Medulla oblongata (tissue), 1 donor: Measurements from ENCODE around the gene MPHOSPH9.

ENCODE experiments used
- DNase-seq: peaks from one replicate; pipeline ENCODE4 v3.0.0-alpha.2; 2015; ENCODE audit errors: extremely low spot score

MPHOSPH9 gene

DNA sequence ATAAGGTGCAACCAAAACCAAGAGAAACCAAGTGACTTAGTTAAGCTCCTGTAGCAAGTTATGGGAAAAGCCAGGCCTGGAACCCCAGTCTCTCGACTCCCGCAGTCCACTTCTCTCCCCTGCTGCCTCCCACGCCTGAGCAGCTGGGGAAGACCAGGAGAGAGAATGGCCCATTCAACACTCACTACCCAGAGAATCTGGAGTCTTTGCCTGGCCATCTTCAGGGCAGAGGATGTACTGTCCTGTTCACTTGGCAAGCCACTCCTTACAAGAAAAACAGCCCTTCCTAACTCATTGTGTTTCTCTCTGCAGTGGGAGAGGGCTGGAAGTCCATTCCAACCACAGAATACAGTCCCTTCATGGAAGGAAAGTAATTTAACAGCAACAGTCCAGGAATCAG, 83.9 kb downstream of the MPHOSPH9 start:
- no peak for DNase-seq

DNA sequence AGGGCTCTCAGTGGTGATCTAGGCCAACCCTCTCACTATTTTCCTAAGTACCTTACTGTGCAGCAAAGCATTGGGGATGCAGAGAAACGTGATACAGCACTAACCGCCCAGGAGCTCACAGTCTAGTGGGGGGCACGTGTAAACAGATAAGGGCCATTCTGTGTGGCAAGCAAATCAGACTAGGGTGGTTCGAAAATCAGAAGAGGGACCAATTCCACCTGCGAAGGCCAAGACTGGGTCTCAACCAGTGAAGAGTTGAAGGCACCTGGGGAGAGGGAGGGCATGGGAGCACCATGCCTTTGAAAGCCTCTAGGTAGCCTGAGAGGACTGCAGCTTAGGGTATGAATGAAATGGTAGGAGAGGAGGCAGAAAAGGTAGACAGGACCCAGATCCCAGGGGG, 84.3 kb downstream of the MPHOSPH9 start:
- DNase-seq, result no peak

DNA sequence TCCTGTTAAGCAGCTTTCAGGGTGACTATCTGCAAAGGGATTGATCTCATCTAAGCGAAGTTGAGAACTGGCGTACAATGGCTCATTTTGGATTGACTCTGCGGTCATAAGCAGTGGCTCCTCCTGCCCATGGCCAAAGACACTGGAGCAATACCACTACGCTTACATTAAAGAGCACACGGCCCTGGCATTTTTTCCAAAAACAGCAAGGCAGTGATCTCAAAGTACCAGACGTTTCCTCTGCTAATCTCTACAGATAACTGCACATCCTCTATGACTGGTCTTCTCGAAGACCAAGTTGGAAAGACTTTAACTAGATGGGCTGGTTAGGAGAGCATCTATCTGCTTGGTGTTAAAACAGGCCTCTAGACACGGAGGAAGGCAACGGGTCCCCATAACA, 84.7 kb downstream of the MPHOSPH9 start:
- no peak for DNase-seq

DNA sequence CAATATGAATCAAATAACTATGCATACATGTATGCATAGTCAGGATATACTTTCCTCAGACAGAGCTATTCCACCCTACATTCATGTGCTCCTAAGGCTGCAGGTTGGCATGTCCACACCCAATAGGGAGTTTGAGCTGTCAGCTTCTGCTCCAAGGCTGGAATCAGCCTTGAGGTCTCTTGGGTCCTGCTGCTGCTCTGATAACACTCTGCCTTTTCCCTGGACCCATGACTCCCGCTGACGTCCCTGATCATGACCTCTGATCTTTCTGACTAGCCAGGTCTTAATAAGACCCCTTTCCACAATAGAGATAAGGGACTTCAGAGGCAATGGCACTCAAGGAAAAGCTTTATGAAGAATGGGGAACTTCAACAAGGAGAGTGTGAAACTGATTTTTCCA, 87.7 kb downstream of the MPHOSPH9 start:
- no peak for DNase-seq

DNA sequence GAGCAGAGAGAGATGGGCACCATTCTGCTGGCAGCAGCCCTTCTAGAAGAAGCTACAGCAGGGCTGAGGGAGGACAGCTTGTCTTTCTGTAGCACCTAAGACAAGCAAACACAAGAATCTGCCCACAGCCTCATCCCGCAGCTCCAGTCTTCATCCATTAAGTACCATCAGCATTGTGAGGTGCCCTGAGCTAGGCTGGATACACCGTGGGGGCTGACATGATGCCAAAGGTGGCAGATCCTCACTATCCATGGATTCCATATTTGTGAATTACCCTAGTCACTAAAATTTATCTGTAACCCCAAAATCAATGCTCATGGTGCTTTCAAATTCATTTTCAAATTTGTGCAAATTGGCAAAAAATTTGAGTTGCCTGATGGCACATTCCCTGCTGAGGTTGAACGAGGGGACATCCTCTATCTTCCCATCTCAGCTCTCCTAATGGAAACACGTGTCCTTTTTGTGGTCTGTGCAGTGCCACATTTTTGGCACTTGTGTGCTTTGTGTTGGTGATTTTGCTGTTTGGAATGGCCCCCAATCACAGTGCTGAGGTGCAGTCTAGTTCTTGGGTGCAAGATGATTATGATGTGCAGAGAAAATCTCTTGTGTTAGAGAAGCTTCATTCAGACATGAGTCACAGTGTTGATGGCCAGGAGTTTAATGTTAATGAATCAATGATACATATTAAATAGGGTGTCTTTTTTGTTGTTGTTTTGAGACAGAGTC, 89.0 kb downstream of the MPHOSPH9 start:
- no peak for DNase-seq

DNA sequence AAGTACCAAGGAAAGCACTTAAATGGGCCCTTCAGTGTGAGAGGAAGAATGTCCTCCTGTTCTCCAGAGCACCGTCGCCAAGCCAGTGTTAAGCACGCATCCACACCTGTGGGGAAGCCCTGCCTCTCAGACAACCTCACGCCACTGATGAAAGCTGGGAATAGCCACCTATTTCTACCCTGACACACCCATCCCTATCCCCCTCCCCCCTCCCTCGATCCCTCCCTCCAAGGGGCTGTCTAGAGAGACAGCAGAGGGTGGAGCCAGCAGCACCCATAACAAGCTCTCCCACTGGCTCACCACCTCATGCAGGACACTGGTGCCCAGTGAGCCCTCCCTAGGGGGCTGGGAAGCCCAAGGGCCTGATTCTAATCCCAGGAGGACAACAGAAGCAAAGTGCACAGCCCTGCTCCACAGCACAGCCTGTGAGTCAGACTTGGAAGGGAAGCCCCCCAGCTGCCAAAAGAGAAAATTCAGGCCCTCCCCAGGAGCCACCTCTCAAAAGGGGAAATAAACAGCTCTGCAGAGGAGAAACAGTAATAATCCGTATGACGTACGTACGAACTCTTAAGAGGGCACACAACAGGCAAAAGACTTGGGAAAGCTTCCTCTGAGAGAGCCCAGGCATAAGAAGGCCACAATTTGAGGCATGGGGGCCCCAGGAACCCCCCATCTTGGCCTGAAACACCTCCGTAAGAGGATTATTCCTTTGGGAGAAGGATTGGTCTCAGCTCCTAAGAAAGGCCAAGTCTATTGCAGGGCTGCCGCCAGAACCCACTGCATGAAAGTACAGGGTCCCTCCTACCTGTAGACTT, 89.8 kb downstream of the MPHOSPH9 start:
- DNase-seq, result peak; percentile 37

DNA sequence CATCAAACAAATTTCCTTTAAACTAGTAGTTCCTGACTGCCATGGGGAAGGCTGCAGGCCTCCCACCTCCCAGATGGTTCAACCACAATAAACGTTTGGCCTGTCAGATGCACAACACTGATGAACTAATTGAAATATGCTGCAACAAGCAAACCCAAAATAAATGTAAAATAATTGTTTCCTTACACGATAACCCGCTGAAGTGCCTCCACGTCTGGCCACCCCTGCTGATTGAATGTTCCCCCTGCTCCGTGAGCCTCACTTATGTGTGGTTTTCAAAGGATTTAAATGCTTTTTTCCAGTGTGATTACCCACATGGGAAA, 90.5 kb downstream of the MPHOSPH9 start:
- no peak for DNase-seq

DNA sequence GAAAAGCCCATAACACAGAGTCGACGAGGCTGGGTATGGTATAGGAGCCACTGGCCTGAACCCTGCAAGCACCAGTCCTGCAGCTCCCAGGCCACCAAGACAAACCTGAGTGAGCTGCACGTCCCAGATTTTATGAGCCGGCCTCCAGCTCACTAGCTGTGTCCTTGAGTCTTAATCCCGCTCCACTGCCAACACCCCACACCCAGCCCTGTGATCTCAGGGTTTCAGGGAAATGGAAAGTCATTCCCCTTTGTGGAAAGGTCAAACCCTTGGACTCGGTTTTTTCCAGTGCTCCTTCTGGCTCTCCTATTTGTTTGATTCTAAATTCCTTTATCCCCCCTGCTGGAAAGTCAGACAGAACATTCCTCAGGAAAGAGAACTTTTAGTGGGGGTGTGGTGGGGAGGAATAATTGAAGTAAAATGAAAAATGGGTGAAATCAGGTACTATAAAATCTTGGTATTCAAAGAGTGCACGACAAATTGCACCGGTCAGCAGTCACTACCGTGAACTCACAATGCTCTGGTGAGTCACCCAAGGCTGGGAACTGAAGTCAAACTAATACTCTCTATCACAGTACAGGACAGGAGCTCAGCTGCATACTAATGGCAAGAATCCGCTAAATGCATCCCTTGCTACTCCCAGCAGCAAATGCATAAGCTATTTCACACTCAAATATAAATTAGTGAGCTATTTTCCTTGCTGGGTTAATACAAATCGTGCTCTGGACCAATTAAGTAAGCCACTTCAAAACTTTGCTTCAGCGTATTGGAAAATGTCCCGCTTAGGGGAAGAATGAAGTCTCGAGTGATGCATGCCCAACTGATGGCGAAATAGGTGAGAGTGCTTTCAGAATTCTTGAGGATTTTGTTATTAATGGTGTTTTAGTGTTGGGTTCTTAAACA, 91.1 kb downstream of the MPHOSPH9 start:
- DNase-seq, result peak; percentile 54

DNA sequence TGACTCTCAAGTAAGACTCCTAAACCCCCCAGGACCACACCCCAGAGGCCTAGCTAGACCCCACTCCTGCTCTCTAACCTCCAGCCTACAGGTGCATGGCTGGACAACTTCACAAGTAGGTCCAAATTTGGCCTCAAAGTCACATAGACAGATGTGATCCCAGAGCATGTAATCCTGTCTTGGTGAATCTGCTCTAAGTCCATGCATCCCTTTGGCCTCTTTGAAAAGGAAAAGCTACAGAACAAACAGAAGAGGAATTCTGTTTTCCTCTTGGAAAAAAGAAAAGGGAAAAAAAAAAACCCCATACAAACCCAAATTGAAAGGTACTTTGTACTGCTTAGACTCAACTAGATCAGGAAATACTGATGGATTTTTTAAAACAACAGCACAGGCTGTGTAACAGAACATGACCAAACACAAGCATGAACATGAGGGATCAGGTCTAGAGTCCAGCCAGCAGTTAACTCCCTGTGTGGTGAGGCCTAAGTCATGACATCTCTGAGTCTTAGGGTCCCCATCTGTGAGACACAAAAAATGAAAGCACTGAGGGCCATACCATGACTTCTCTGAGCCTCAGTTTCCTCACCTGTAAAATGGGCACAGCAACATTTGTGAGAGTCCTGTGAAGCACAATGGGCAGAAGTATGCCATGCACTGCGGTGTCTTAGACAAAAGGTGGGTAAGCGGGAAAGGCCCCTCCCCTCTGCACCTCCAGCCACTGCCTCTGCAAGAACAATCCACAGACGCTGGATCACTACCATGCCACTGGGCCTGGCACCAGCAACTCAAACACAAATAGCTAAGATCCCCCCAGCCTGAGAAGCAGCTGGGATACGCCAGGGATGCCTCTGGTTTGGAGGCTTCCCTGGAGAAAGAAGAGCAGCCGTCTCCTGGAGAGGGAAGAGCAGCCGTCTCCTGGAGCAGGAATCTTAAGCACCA, 92.0 kb downstream of the MPHOSPH9 start:
- DNase-seq, result no peak

DNA sequence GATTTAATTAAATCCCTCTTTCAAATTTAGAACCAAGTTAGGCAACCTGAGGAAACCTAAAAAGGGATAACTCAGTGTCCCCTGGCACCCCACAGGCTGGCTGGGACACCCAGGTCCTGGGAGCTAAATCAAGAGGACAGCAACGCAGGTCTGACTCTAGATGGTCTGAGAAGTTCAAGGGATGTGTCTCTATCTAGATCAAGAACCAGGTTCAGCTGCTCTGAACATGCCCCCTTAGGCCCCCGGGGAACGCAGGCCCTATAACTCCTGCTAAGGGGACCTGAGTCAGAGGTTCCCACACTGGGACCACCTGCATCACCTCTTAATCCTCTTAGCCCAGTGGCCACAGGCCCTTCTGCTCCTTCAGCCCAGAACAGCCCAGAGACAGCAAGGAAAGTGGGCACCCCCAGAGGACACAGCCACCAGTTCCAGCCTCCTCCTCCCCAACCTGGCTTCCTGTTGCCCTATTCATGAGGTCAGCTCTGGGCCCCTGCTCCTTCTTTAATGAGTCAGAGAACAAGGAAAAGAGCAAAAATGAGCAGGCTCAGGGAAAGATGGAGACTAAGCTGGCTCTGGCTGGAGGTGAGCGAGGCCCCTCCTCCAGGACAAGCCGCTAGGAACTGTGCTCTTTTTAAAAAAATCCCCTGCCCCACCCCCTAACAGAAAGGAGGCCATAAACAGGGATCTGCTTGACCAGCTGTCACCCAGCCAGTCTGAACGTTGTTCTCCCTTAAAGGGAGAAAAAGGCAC, 92.8 kb downstream of the MPHOSPH9 start:
- DNase-seq, result no peak

DNA sequence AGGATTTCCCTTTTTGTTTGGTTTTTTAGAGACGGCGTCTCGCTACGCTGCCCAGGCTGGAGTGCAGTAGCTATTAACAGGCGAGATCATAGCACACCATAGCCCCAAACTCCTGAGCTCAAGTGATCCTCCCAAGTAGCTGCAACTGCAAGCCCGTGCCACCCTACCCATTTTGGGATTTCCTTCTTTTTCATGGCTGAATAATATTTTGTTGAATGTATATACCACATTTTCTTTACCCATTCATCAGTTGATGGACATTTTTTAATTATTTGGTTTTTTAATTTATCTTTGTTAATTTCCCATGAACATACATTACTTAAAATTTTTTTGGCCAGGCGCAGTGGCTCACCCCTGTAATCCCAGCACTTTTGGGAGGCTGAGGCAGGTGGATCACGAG, 97.3 kb downstream of the MPHOSPH9 start:
- DNase-seq, result no peak

DNA sequence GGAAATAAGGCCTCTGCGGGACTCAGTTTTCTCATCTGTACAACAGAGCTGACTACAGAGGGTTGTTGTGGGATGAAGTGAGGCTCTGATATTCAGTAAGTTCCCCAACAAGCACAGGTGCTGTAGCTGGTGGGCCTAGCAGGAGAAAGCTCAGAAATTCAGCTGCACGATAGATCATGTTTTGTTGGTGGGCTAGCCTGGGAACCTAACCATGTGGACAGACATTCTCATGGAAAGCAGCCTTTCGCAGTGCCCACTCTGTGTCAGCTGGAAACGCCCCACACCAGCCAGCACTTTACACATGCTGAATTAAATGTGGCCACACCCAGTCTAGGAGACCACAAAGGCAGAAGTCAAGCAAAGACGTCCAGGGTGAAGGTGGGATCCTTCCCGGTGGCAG, 98.1 kb downstream of the MPHOSPH9 start:
- no peak for DNase-seq

DNA sequence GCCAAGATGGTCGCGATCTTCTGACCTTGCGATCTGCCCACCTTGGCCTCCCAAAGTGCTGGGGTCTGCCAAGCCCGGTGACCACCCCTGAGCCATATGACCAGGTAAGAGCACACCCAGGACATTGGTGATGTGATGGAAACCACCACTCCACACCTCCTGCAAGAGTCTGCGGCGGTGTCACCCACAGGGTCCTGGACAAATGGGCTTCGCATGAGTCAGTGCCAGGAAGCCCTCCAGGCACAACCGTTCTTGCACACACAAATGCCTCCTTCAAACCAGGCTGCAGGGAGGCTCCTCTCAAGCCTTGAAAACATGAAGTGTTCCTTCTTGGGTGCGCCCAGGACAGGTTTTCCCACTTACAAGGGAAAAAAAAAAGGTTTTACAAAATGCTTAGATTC, 98.7 kb downstream of the MPHOSPH9 start:
- no peak for DNase-seq

DNA sequence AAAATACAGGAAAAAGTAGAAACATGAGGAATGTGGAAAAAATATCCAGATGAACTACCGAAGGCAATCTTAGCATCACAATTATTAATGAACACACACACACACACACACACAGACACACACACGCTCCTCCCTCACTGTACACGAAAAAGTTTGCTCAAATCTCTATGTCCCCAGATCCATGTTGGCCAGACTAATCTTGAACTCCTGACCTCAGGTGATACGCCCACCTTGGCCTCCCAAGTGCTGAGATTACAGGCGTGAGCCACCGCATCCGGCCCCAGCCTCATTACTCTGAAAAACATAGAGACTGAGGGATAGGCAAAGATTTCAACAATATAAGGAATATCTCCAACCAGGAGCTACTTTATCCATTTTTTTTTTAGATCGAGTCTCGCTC, 99.2 kb downstream of the MPHOSPH9 start:
- no peak for DNase-seq

DNA sequence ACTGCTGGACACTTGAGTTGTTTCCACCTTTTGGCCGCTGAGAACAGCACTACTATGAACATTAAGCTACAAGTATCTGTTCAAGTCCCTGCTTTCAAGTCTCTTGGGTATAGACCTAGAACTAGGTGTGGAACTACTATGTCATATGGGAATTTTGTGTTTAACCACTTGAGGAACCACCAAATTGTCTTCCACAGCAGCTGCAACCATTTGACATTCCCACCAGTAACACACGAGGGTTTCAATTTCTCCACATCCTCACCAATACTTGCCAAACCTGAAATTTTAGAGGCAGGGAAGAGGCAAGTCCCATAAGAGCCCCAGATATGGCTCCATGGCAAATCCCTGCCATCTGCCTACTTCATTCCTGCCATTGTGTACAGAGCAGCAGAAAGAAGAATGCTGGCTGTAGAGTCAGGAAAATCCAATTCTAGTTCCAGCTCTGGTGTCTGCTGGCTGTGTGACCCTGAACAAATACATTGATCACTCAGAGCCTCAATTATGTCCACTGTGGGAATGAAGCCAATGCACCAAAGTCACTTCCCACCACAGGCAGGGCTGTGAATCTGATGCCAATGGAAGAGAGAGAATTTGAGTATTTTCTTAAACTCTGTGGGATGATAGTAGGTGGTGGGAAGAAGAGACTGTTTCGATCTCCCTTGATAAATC, 99.9 kb downstream of the MPHOSPH9 start:
- DNase-seq, result no peak

DNA sequence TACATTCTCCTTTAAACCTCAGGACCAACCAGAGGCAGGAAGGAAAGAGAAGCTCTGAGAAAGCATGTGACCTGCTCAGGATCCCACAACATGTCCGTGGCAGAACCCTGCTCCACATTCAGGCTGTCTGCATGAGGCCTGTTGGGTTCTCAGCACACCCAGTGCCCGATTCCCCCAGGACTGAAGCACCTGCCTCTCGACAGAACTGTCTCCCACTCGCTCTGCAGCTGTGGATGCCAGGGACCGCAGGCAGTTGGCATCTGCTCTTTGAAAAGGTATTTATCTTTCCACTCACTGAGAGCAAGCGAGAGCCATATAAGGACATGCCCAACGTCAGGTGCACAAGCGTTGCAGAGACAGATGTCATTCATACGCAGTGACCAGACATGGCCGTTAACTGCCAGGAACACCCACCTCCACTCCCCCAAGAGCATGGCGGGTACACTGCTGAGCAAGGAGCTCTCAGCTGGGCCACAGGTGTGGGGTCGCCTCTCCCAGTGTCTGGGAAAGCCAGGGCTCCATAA, 101.0 kb downstream of the MPHOSPH9 start:
- DNase-seq, result no peak

DNA sequence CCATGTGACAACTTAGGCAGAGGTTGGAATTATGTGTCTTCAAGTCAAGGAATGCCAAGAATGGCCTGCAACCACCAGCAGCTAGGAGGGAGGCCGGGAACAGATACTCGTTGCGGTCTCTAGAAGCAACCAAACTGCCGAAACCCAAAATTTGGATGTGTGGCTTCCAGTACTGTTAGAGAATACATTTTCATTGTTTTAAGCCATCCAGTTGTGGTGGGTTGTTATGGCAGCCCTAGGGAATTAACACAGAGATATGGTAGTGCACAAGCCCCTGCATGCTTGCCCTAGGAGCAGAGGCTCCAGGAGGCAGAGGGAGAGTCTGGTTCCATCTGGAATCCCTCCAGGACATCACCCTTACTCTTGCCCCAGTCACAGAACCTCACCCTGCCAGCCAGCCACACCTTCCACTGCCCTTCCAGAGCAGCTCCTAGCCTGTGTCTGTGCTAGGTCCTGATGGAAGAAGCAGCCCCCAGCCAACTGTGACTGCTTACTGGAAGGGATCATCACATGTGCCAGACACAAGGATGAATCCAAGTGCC, 101.6 kb downstream of the MPHOSPH9 start:
- DNase-seq, result no peak

DNA sequence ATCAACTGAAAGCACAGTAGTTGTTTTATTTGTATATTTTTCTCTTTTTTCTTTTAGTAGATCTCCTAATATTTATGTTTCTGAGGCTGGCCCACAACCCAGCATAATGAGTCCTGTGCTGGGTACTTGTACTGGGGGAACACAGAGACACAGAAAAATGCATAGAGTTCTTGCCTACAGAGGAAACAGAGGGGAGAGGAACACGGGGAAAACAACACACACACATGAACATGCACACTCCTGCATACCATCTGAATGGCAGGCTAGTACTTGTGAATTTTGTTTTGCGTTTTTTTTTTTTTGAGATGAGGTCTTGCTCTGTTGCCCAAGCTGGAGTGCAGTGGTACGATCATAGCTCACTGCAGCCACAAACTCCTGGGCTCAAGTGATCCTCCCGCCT, 103.3 kb downstream of the MPHOSPH9 start:
- no peak for DNase-seq

DNA sequence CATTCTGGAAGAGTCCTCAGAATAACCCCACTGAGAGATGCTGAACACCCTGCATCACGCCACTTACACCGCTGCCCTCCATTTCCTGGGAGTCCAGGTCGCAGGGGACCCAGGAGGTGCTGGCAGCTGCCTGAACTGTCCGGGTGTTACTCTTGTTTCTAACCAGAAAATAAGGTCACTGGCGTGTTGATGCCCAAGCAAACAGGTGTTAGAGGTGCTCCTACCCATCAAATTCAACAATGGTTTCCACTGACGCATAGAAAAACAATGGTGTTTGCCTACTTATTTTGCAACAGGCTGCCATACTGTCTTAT, 105.8 kb downstream of the MPHOSPH9 start:
- DNase-seq, result no peak
